ENCODE data around the gene DUOXA2. TPM values are rescaled to one million over a fixed set of nuclear protein-coding genes. Genes with fewer than 3 reads are reported as not detected.
A peak's percentile ranks its signal among the peaks of the same experiment; 100 is the strongest.

Gene DUOXA2
- total RNA-seq, 1 experiment from 2014 or later: not detected

- Mint-ChIP-seq H3K27me3 (ENCODE audit: unreplicated experiment) (peaks cover 77% of the 10 kb centered on the region), H3K27ac (ENCODE audit: unreplicated experiment) (no peak overlapping the region), H3K9me3 (ENCODE audit: low read depth, unreplicated experiment) (no peaks in the 10 kb centered on the region), H3K4me1 (ENCODE audit: low read depth, unreplicated experiment) (peaks cover 16% of the 10 kb centered on the region), H3K4me3 (ENCODE audit: low read depth, unreplicated experiment) (peak overlapping the region; percentile 60), H3K36me3 (ENCODE audit: insufficient read depth, unreplicated experiment) (no peaks in the 10 kb centered on the region)
- intact Hi-C loops (cut with micrococcal nuclease; ENCODE audit: unreplicated experiment): no loop called here
- no peak for TF ChIP-seq CTCF (IDR thresholded peaks at IDR 0.05; ENCODE audit: unreplicated experiment)
- DNase-seq: peak; percentile 10
- CTCF ChIA-PET: interaction anchor here (1.0 to 1.9 kb wide), 3 partner anchors 9 to 23 kb away, joined by 3 to 4 read pairs (median 3); no protein-coding TSS in a partner anchor
- BruUV-seq (replicated peaks): no TSS peak
These were observed 1.3 kb upstream of the DUOXA2 start for GRCh38 chr15:45112591-45113379.

GRCh38 chr15:45113380-45113990, 641 bp upstream of the DUOXA2 start:
- Mint-ChIP-seq H3K27ac (ENCODE audit: unreplicated experiment) (no peak overlapping the region), H3K36me3 (ENCODE audit: insufficient read depth, unreplicated experiment) (no peaks in the 10 kb centered on the region), H3K9me3 (ENCODE audit: low read depth, unreplicated experiment) (no peaks in the 10 kb centered on the region), H3K27me3 (ENCODE audit: unreplicated experiment) (peaks cover 81% of the 10 kb centered on the region), H3K4me1 (ENCODE audit: low read depth, unreplicated experiment) (peaks cover 23% of the 10 kb centered on the region), H3K4me3 (ENCODE audit: low read depth, unreplicated experiment) (peak overlapping the region; percentile 60)
- intact Hi-C loops (cut with micrococcal nuclease; ENCODE audit: unreplicated experiment): no loop called here
- DNase-seq: no peak
- CTCF ChIA-PET: interaction anchor here (1.0 to 1.9 kb wide), 3 partner anchors 9 to 23 kb away, joined by 3 to 4 read pairs (median 3); no protein-coding TSS in a partner anchor
- TF ChIP-seq CTCF (IDR thresholded peaks at IDR 0.05; ENCODE audit: unreplicated experiment): no peak
- BruUV-seq (replicated peaks): no TSS peak

- intact Hi-C loops (cut with micrococcal nuclease; ENCODE audit: unreplicated experiment): no loop called here
- H3K27ac Mint-ChIP-seq (ENCODE audit: unreplicated experiment): no peak overlapping the region
- H3K36me3 Mint-ChIP-seq (ENCODE audit: insufficient read depth, unreplicated experiment): no peaks in the 10 kb centered on the region
- no peak for TF ChIP-seq CTCF (IDR thresholded peaks at IDR 0.05; ENCODE audit: unreplicated experiment)
- H3K4me3 Mint-ChIP-seq (ENCODE audit: low read depth, unreplicated experiment): peak overlapping the region; percentile 15
- no TSS peak for BruUV-seq (replicated peaks)
- H3K27me3 Mint-ChIP-seq (ENCODE audit: unreplicated experiment): peaks cover 81% of the 10 kb centered on the region
- CTCF ChIA-PET: interaction anchor here (1.0 kb wide), 1 partner anchor 15 kb away, joined by 3 read pairs; the partner anchor contains the start of genes DUOX1 and DUOXA1
- H3K9me3 Mint-ChIP-seq (ENCODE audit: low read depth, unreplicated experiment): no peaks in the 10 kb centered on the region
- H3K4me1 Mint-ChIP-seq (ENCODE audit: low read depth, unreplicated experiment): peaks cover 23% of the 10 kb centered on the region
- DNase-seq: no peak
These were observed 592 bp downstream of the DUOXA2 start for GRCh38 chr15:45114751-45115085.

- BruUV-seq (replicated peaks): no TSS peak
- CTCF ChIA-PET: no interaction called here
- Mint-ChIP-seq H3K4me1 (ENCODE audit: low read depth, unreplicated experiment) (peaks cover 23% of the 10 kb centered on the region), H3K27ac (ENCODE audit: unreplicated experiment) (no peak overlapping the region), H3K4me3 (ENCODE audit: low read depth, unreplicated experiment) (no peak overlapping the region), H3K27me3 (ENCODE audit: unreplicated experiment) (peaks cover 79% of the 10 kb centered on the region), H3K9me3 (ENCODE audit: low read depth, unreplicated experiment) (no peaks in the 10 kb centered on the region), H3K36me3 (ENCODE audit: insufficient read depth, unreplicated experiment) (no peaks in the 10 kb centered on the region)
- no peak for TF ChIP-seq CTCF (IDR thresholded peaks at IDR 0.05; ENCODE audit: unreplicated experiment)
- intact Hi-C loops (cut with micrococcal nuclease; ENCODE audit: unreplicated experiment): no loop called here
- no peak for DNase-seq
These were observed 1.2 kb downstream of the DUOXA2 start for GRCh38 chr15:45115312-45115820.
